B cell (primary cell): ENCODE measurements around the gene STARD3. TPM values are rescaled to one million over a fixed set of nuclear protein-coding genes. Genes with fewer than 3 reads are reported as not detected.

Experiments
- ATAC-seq: fragments of 200-7000 bp; cut with Tn5 transposase; one replicate; pipeline ENCODE4 v1.10.0; 2021; ENCODE audit warnings: low read depth, mild to moderate bottlenecking, moderate number of reproducible peaks, moderate library complexity
- CTCF ChIA-PET: fragments of 350-600 bp; sonication (Branson Sonifier 250); formaldehyde crosslinking; loops from one replicate; lab custom pipeline; 2021; ENCODE audit warnings: antibody characterized with exemption, inconsistent platforms; lab: Charles Lee
- POLR2A ChIA-PET: fragments of 350-600 bp; sonication (Branson Sonifier 250); formaldehyde crosslinking; loops from one replicate; lab custom pipeline; 2021; ENCODE audit warnings: antibody characterized with exemption; lab: Charles Lee
- DNase-seq: peaks from one replicate; pipeline ENCODE4 v3.0.0; 2013
- H2AFZ ChIP-seq: 2 replicates; pipeline ENCODE4 v1.6.1; 2012; ENCODE audit warnings: mild to moderate bottlenecking, low read depth, low read length; ENCODE audit not compliant: insufficient read depth, poor library complexity, severe bottlenecking
- H3K27ac ChIP-seq, 2 donors: 1 replicate in 1 of 2; 2 replicates in 1 of 2; pipeline ENCODE4 v1.5.1; 2012 to 2013; ENCODE audit warnings: low read length in 2 of 2, mild to moderate bottlenecking in 2 of 2, moderate library complexity in 1 of 2
- H3K27me3 ChIP-seq, 4 experiments: fragments of 200-600 bp in 1 of 4; sonication (generic) in 1 of 4; replicated peaks in 1 of 4; 1 replicate in 2 of 4; 2 replicates in 2 of 4; pipeline versions ENCODE4 v1.6.1 to v1.7.0; 2013 to 2016; ENCODE audit warnings: low read length in 3 of 4, mild to moderate bottlenecking in 2 of 4, mixed read lengths in 1 of 4, moderate library complexity in 1 of 4; ENCODE audit not compliant: insufficient read depth in 4 of 4, control insufficient read depth in 3 of 4; ENCODE audit errors: control extremely low read depth in 1 of 4
- H3K36me3 ChIP-seq, 2 experiments: replicated peaks in 1 of 2; 1 replicate in 1 of 2; 2 replicates in 1 of 2; pipeline versions ENCODE4 v1.6.1 to v1.7.1; 2013; ENCODE audit warnings: low read length in 1 of 2; ENCODE audit not compliant: insufficient read depth in 2 of 2, control insufficient read depth in 1 of 2; ENCODE audit errors: control extremely low read depth in 1 of 2, extremely low read depth in 1 of 2
- H3K4me1 ChIP-seq, 2 donors: fragments of 200-600 bp in 1 of 2; sonication (generic) in 1 of 2; 1 replicate in 1 of 2; 2 replicates in 1 of 2; pipeline versions ENCODE4 v1.5.1 to v1.6.1; 2013 to 2017; ENCODE audit warnings: low read length in 2 of 2; ENCODE audit not compliant: control insufficient read depth in 2 of 2, insufficient read depth in 2 of 2
- H3K4me2 ChIP-seq: replicated peaks from 2 replicates; pipeline ENCODE3; 2012; ENCODE audit warnings: mild to moderate bottlenecking, low read depth, low read length; ENCODE audit not compliant: poor library complexity, severe bottlenecking
- H3K4me3 ChIP-seq, 5 experiments: fragments of 200-600 bp in 1 of 5; sonication (generic) in 1 of 5; 1 replicate in 3 of 5; 2 replicates in 2 of 5; pipeline versions ENCODE4 v1.5.1 to v1.7.0; 2011 to 2016; ENCODE audit warnings: low read length in 4 of 5, mild to moderate bottlenecking in 4 of 5, low read depth in 2 of 5, control low read depth in 1 of 5, moderate library complexity in 1 of 5; ENCODE audit not compliant: insufficient read depth in 1 of 5; ENCODE audit errors: control extremely low read depth in 1 of 5, extremely low read depth in 1 of 5
- H3K79me2 ChIP-seq: fragments of 200-600 bp; sonication (generic); one replicate; pipeline ENCODE4 v1.6.0; 2016; ENCODE audit warnings: low read length; ENCODE audit not compliant: control insufficient read depth, insufficient read depth
- H3K9ac ChIP-seq: fragments of 200-600 bp; sonication (generic); 2 replicates; pipeline ENCODE4 v1.6.1; 2017; ENCODE audit warnings: mild to moderate bottlenecking, low read length, moderate library complexity
- H3K9me3 ChIP-seq, 3 donors: one replicate each; pipeline versions ENCODE4 v1.6.1 to v1.7.1; 2013; ENCODE audit warnings: low read length in 2 of 3; ENCODE audit not compliant: control insufficient read depth in 2 of 3, insufficient read depth in 1 of 3; ENCODE audit errors: control extremely low read depth in 1 of 3
- H4K20me1 ChIP-seq: 2 replicates; pipeline ENCODE4 v1.6.0; 2012; ENCODE audit warnings: mild to moderate bottlenecking, low read length; ENCODE audit not compliant: insufficient read depth, control insufficient read depth, poor library complexity, severe bottlenecking
- H3K27ac Mint-ChIP-seq: one replicate; pipeline ENCODE4 v1.8.0; 2021; ENCODE audit warnings: mixed read lengths
- H3K27me3 Mint-ChIP-seq: one replicate; pipeline ENCODE4 v1.8.0; 2021; ENCODE audit warnings: mixed read lengths
- H3K4me1 Mint-ChIP-seq: one replicate; pipeline ENCODE4 v1.8.0; 2021; ENCODE audit warnings: mixed read lengths
- H3K4me3 Mint-ChIP-seq: one replicate; pipeline ENCODE4 v1.8.0; 2021; ENCODE audit warnings: mixed read lengths
- H3K9me3 Mint-ChIP-seq: one replicate; pipeline ENCODE4 v1.8.0; 2022; ENCODE audit warnings: mixed read lengths; ENCODE audit not compliant: insufficient read depth
- EZH2 ChIP-seq: IDR thresholded peaks from 2 replicates; pipeline ENCODE4 v1.6.1; 2012; ENCODE audit warnings: borderline replicate concordance, low read depth, mild to moderate bottlenecking, moderate library complexity, low read length; ENCODE audit not compliant: insufficient read depth, poor library complexity, severe bottlenecking
- WGBS: methylation state at CpG from one replicate; pipeline ENCODE4 v1.1.5; 2013; ENCODE audit warnings: missing lambda C conversion rate; ENCODE audit not compliant: insufficient coverage; 5-methylcytosine and 5-hydroxymethylcytosine counted together
- intact Hi-C: fragments of 100-400 bp; cut with micrococcal nuclease; formaldehyde crosslinking; loops from one replicate; pipeline ENCODE4 v1.10.0; 2022
- polyA plus RNA-seq: library from polyadenylated mRNA; depleted of rRNA; stranded (reverse); fragments of >200 nt; gene quantifications from 2 replicates; pipeline ENCODE4 v1.2.3, GENCODE V29; 2012
- total RNA-seq, 2 donors: library from RNA; stranded (reverse); fragments of 120-200 nt in 1 of 2; gene quantifications; 1 replicate in 1 of 2; 2 replicates in 1 of 2; pipeline versions ENCODE4 v1.2.3 to v1.2.4, GENCODE V29; 2013 to 2022
- TF ChIP-seq, protein P1 (sequence below): fragments of 200-600 bp; IDR thresholded peaks from one replicate; pipeline ENCODE4 v1.8.0; 2022; ENCODE audit warnings: antibody characterized with exemption, mild to moderate bottlenecking

Gene STARD3
- total and polyA plus RNA-seq, 2 donors (not counting 1 experiment from before 2014, with no cell fraction given), result 93.1 to 231 TPM

DNA sequence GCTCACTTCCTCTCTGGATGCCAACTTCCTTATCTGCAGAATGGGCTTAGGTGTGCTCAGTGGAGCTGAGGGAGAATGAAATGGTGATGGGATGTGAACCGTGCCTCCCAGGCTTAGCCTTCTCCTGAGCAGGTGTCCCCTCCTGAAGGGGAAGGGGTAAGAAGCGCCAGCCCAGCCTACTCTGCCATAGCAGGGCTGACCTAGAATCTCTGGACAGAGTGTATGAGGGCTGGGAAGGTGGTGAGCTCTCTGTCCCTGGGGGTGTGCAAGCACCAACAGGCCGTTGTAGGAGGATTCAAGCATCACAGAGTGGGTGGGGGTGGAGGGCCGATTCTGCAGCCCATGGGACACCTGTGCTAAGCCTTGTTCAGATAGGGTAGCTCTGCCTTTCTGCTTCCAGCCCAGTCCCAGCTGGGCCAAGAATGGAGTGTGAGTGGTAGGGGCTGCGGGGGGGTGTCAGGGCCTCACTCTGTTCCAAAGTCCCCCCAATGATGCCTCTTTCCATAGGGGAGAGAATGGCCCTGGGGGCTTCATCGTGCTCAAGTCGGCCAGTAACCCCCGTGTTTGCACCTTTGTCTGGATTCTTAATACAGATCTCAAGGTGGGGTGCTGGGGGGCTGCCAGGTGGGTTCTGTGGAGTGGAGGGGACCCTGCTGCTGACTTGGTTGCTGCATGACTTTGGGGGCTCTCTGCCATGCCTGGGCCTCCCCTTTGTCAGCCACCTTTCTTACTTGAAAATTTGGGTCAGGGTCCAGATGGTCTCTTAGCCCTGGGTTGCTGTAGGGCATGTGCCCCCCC is 25.0 kb downstream of the STARD3 start:
- CTCF ChIA-PET, result no interaction called here
- intact Hi-C loops, result no loop called here
- POLR2A ChIA-PET, result no interaction called here
- TF ChIP-seq, protein P1, sequence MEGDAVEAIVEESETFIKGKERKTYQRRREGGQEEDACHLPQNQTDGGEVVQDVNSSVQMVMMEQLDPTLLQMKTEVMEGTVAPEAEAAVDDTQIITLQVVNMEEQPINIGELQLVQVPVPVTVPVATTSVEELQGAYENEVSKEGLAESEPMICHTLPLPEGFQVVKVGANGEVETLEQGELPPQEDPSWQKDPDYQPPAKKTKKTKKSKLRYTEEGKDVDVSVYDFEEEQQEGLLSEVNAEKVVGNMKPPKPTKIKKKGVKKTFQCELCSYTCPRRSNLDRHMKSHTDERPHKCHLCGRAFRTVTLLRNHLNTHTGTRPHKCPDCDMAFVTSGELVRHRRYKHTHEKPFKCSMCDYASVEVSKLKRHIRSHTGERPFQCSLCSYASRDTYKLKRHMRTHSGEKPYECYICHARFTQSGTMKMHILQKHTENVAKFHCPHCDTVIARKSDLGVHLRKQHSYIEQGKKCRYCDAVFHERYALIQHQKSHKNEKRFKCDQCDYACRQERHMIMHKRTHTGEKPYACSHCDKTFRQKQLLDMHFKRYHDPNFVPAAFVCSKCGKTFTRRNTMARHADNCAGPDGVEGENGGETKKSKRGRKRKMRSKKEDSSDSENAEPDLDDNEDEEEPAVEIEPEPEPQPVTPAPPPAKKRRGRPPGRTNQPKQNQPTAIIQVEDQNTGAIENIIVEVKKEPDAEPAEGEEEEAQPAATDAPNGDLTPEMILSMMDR, result no peak
- TF ChIP-seq EZH2, result no peak
- no peak overlapping the region for H3K27ac ChIP-seq
- WGBS, result 73% methylated on average over 7 of the region's 8 CpGs
- peaks cover 37 to 56% of the 10 kb centered on the region in 2 donors for H3K4me1 ChIP-seq
- no peaks in the 10 kb centered on the region for H3K9me3 ChIP-seq
- Mint-ChIP-seq H3K27me3 (peaks cover 6% of the 10 kb centered on the region), H3K4me1 (peaks cover 42% of the 10 kb centered on the region), H3K27ac (peak overlapping the region; percentile 61), H3K9me3 (no peaks in the 10 kb centered on the region), H3K4me3 (no peak overlapping the region)
- H3K36me3 ChIP-seq, result peaks cover 0 to 35% of the 10 kb centered on the region in 2 experiments
- no peak overlapping the region for H3K4me3 ChIP-seq
- H3K4me2 ChIP-seq, result peak overlapping the region; percentile 28
- peaks cover 0 to 6% (median 2%) of the 10 kb centered on the region in 4 experiments for H3K27me3 ChIP-seq
- DNase-seq, result no peak
- no peaks in the 10 kb centered on the region for H4K20me1 ChIP-seq
- H3K79me2 ChIP-seq, result peaks cover 10% of the 10 kb centered on the region
- ATAC-seq, result no peak
- H3K9ac ChIP-seq, result no peak overlapping the region
- H2AFZ ChIP-seq, result no peak overlapping the region
